HG02759 (cell line): ENCODE data around the gene BSN.

Experiments used
- ATAC-seq: cut with Tn5 transposase; IDR thresholded peaks from one replicate; pipeline ENCODE4 v1.9.1; 2021; ENCODE audit warnings: mild to moderate bottlenecking, moderate library complexity; ENCODE audit not compliant: unreplicated experiment

BSN gene

DNA sequence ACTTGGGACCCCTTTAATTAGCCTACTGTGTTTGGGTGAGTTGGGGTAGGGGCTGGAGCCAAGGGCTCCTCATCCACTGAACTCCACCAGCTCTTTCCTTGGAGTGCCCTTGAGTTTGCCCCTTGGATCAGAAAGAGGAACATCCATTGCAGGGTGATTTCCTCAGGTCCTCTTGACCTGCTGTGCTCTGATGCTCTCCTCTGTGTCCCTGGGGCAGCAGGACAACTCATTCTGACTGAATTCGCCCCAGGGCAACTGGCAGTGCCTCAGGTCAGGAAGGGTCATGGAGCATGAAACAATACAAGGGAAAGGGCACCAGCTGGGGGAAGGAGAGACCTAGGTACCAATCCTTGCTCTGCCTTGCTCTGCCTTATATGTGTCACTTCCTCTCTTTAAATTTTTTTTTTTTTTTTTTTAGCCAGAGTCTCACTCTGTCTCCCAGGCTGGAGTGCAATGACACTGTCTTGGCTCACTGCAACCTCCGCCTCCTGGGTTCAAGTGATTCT lies 47.8 kb downstream of the BSN start:
- no peak for ATAC-seq

DNA sequence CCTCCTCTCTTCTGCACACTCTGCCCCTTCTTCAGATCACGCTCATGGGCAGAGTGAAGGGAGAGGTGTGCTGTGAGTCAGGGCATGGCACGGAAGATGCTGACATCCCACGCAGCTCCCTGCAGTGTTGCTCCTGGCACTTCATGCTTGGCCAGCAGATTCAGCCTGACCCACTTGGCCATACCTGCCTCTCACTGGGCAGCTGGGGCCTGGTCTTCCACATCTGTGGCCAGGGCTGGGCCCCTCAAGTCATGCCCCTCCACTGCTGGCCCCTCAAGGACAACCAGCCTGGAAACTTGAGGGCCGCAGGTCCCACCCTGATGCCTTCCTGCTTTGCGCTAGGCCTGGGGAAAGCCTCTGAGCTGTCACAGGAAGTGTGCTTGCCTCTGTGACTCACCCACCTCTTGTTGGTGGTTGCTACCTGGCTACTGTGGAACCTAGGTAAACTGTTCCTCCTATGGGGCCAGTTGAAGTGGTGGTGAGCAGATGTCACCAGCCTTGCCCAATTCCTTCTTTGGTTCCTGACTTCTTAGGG lies 48.7 kb downstream of the BSN start:
- ATAC-seq, result no peak

DNA sequence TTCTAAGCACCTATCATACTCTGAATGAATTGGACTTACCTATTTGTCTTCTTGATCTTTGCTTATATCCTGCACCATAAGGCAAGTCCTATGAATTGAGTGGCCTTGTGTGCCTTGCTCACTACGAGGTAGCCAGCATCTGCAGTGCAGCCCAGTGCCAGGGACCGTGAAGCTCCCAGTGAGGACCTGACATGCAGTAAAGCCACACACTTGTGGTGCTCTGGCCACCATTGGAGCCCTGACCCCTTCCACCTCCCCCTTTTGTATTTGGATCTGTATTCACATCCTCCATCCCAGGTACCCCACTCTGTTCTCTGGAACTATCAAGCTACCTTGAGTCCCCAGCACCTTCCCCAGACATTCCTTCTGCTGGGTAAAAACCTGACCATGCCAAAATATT lies 52.1 kb downstream of the BSN start:
- ATAC-seq, result no peak

- no peak for ATAC-seq
Measured at GRCh38 chr3:49607105-49607591, 52.9 kb downstream of the BSN start.

GRCh38 chr3:49607796-49608195 lies 53.5 kb downstream of the BSN start:
- ATAC-seq, result no peak

DNA sequence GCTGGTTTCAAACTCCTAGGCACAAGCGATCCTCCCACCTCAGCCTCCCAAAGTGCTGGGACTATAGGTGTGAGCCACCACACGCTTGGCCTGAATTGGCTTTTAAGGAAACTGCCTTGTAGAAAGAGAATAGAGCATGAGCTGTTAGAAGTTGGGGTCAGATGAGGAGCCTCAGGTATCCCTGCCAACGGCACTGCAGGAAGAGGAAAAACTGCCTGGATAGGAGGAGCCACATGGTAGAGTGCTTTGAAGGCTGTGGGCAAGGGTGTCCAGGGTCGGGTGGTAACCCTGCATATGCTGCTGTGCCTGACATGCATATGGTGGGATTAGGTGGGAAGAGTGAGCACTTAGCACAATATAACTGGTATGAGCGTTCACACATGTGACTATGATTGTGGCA lies 55.0 kb downstream of the BSN start:
- ATAC-seq, result no peak

GRCh38 chr3:49609815-49610214 lies 55.5 kb downstream of the BSN start:
- no peak for ATAC-seq

GRCh38 chr3:49610666-49611280 lies 56.5 kb downstream of the BSN start:
- no peak for ATAC-seq

- no peak for ATAC-seq
Measured at GRCh38 chr3:49611291-49611690, 57.0 kb downstream of the BSN start.

DNA sequence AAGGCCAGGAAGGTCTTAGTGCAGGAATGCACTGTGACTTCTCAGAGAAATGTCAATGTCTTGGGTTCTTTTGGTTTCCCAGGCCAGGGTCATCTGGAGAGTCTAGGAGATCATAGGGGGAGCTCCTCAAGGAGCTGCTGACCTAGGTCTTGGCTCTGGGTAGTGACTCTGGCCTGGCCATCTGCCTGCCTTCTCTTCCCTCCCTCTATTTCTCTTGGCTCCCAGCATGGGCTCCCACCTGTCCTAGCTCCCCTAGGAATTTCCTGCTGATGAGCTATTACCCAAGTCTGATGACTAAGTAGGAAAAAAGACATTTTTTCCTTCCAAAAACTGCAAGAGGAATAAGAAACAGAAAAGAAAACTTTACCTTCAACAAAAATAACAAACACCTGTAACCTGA lies 57.4 kb downstream of the BSN start:
- no peak for ATAC-seq

- no peak for ATAC-seq
Measured at GRCh38 chr3:49614936-49615335, 60.7 kb downstream of the BSN start.

DNA sequence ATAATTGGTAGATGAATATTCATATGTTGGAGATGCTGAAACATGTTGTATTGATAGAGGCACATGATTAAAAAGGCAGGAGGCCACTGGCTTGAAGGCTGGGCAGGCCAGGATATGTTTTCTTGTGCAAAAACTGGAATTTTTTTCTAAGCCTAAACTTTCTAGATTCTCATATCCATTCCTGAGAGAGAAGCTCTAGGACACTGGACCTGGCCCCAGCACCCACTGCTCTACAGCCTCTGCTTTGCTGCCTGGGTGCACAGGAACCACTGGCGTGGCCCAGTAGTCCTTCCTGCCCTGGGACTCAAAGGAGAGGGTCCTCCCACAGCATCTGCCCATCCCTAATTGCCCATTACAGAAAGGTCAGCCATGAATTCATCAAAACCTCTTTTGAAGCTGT lies 61.8 kb downstream of the BSN start:
- no peak for ATAC-seq

- no peak for ATAC-seq
Measured at GRCh38 chr3:49616491-49616941, 62.2 kb downstream of the BSN start.

GRCh38 chr3:49617390-49618013 lies 63.2 kb downstream of the BSN start:
- no peak for ATAC-seq

DNA sequence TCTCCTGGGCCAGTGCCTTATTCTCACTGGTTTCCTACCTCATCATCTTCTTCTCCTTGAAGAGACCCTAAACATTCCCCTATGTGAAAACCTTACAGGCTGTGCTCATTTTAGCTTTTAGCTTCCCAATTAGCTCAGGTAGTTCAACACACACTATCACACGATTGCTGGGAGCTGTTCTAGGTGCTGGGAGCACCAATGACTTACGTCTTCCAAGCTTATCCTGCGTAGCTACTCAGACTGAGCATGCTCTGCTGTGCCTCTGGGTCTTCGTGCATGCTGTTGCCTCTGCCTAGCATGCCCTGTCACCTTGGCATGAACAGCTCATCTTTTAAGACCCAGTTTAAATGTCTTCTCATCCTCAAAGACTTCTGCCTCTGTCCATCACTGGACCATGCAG lies 64.1 kb downstream of the BSN start:
- ATAC-seq, result no peak

- no peak for ATAC-seq
Measured at GRCh38 chr3:49619649-49620048, 65.4 kb downstream of the BSN start.

DNA sequence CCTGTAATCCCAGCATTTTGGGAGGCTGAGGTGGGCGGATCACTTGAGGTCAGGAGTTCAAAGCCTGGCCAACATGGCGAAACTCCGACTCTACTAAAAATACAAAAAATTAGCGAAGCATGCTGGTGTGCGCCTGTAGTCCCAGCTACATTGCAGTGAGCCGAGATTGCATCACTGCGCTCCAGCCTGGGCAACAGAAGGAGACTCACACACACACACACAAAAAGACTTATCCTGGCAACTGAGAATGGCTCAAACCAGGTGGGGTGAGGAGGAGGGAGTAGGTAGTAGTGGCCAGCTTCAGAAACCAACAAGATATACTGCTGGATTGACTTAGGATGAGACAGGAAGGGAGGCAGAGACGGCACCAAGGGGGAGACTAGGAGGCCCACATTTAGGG lies 66.5 kb downstream of the BSN start:
- no peak for ATAC-seq

- no peak for ATAC-seq
Measured at GRCh38 chr3:49623071-49623470, 68.8 kb downstream of the BSN start.

- ATAC-seq, result no peak
Measured at GRCh38 chr3:49625071-49625470, 70.8 kb downstream of the BSN start.

GRCh38 chr3:49626101-49626581 lies 71.9 kb downstream of the BSN start:
- ATAC-seq, result no peak

GRCh38 chr3:49626796-49627195 lies 72.5 kb downstream of the BSN start:
- no peak for ATAC-seq

DNA sequence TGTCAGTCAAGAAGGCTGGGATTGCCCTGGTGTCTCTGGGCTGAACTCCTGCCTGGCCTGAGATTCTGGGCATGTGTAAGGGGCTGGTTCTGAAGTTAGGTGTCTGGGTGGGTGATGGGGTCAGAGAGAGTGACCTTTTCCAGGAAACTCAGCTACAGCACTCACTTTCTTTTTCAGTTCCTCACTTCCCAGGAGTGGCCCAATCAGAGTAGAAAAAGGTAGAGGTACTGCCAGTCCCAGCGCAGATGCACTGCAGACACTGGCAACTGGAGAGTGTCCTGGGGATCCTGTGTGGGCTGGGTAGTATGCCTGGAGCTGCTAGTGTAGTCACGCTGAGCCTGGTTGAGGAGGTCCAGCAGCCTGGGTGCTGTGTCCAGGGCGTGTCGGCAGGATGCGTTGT lies 73.4 kb downstream of the BSN start:
- ATAC-seq, result no peak
